IPS-18a (cell line): ENCODE results near the gene GFRA1.

Experiments used
- H3K27ac ChIP-seq: one replicate; pipeline ENCODE4 v1.5.1; 2013; ENCODE audit warnings: low read length
- H3K27me3 ChIP-seq: one replicate; pipeline ENCODE4 v1.6.1; 2013; ENCODE audit warnings: mild to moderate bottlenecking, low read length; ENCODE audit not compliant: control insufficient read depth, insufficient read depth
- H3K36me3 ChIP-seq: one replicate; pipeline ENCODE4 v1.6.1; 2013; ENCODE audit warnings: low read depth, low read length; ENCODE audit not compliant: control insufficient read depth
- H3K4me1 ChIP-seq: one replicate; pipeline ENCODE4 v1.6.1; 2013; ENCODE audit warnings: low read depth, low read length; ENCODE audit not compliant: control insufficient read depth
- H3K4me3 ChIP-seq: one replicate; pipeline ENCODE4 v1.5.1; 2013; ENCODE audit warnings: low read length
- H3K9ac ChIP-seq: one replicate; pipeline ENCODE4 v1.6.1; 2013; ENCODE audit warnings: mild to moderate bottlenecking, low read length, moderate library complexity
- H3K9me3 ChIP-seq: one replicate; pipeline ENCODE4 v1.6.1; 2013; ENCODE audit warnings: low read depth, low read length; ENCODE audit not compliant: control insufficient read depth

GFRA1 gene

DNA sequence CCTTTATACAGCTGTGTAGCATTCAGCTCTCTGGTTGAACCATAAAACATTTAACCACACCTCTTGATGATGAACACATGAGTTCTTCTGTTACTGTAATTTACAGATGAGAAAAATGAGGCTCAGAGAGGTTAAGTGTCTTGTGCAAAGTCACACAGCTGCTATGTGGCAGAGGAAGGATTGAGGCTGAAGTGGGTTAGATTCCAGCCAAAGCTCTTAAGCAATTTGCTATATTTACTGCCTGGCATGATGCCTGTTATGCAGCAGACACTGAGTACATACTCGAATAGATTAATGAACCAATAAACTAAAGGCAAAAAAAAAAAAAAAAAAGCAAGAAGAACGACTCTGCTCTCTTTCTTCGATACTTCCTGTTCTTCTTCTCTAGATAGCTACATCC is 35.7 kb downstream of the GFRA1 start:
- Histone ChIP-seq H3K4me1 (no peaks in the 10 kb centered on the region), H3K27me3 (no peaks in the 10 kb centered on the region), H3K9me3 (no peaks in the 10 kb centered on the region), H3K9ac (no peak overlapping the region), H3K27ac (no peak overlapping the region), H3K36me3 (no peaks in the 10 kb centered on the region), H3K4me3 (no peak overlapping the region)

DNA sequence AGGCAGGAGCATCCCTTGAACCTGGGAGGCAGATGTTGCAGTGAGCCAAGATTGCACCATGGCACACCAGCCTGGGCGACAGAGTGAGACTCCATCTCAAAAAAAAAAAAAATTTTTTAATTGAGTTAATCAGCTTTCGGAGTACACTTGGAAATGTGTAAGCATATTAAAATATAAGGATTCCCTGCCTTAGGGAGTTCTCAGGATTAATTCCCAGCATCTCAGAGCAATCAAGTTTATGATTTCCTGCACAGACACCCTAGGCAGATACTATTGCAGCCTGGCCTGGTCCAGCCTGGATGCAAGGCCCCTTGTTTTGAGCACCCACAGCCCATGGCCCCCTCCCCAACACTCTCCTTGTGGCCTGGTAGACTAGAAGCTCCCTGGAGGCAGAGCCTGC is 39.8 kb downstream of the GFRA1 start:
- Histone ChIP-seq H3K27ac (no peak overlapping the region), H3K36me3 (no peaks in the 10 kb centered on the region), H3K27me3 (no peaks in the 10 kb centered on the region), H3K4me3 (no peak overlapping the region), H3K4me1 (no peaks in the 10 kb centered on the region), H3K9me3 (no peaks in the 10 kb centered on the region), H3K9ac (no peak overlapping the region)

DNA sequence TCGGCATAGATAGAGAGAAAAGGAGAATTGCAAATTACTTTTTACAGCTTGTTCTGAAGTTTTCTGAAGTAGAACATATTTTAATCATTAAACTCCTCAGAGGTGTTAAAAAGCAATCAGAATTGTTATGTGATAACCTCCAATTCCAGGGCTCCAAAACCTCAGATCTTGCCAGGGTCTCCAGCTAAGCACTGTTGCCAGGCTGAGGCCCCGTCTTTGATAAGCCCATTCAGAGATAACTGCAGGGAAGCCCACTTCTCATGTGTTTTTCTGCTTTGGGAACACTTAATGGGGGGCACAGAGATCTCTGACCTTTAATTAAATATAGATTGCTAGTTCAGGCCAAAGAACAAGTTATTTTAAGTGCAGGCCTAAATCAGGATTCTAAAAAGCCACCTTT is 40.4 kb downstream of the GFRA1 start:
- H3K4me3 ChIP-seq = no peak overlapping the region

DNA sequence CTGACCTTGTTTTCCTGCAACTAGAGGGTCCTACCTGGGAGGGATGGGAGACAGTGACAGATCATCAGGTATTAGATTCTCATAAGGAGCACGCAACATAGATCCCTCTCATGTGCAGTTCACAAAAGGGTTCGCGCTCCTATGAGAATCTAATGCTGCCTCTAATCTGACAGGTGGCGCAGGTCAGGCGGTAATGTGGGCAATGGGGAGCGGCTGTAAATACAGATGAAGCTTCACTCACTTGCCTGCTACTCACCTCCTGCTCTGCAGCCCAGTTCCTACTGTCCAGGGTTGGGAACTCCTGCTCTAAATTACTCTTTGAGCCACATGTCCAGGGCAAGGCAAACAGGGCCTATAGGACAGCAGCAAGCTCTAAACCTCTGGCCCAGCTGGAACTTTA is 46.2 kb downstream of the GFRA1 start:
- Histone ChIP-seq H3K27me3 (no peaks in the 10 kb centered on the region), H3K4me1 (no peaks in the 10 kb centered on the region), H3K9ac (no peak overlapping the region)

More for the DNA sequence above, 40.4 kb downstream of the GFRA1 start:
- Histone ChIP-seq H3K27ac (no peak overlapping the region), H3K4me1 (no peaks in the 10 kb centered on the region), H3K9ac (no peak overlapping the region), H3K27me3 (no peaks in the 10 kb centered on the region), H3K36me3 (no peaks in the 10 kb centered on the region), H3K9me3 (no peaks in the 10 kb centered on the region)

DNA sequence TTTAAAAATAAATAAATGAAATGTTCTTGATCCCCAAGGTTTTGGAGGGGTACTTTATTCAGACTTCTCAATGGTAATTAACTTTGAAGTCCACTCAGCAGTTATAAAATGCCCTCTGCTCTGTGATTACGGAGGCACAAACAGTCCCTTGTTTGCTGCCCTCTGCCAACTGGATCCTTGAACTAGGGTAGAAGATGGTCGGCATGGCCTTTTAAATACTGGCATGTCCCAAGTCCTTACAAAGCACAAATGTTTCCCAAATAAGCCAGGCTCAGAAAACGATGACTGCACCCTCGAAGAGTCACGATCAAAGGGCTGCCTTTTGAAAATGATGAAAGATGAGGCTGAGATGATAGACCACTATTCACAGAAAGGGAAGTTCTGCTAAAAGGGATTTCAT is 47.0 kb downstream of the GFRA1 start:
- Histone ChIP-seq H3K36me3 (no peaks in the 10 kb centered on the region), H3K27me3 (no peaks in the 10 kb centered on the region), H3K4me3 (no peak overlapping the region)

More for the DNA sequence above, 46.2 kb downstream of the GFRA1 start:
- Histone ChIP-seq H3K4me3 (no peak overlapping the region), H3K9me3 (no peaks in the 10 kb centered on the region), H3K36me3 (no peaks in the 10 kb centered on the region), H3K27ac (no peak overlapping the region)

DNA sequence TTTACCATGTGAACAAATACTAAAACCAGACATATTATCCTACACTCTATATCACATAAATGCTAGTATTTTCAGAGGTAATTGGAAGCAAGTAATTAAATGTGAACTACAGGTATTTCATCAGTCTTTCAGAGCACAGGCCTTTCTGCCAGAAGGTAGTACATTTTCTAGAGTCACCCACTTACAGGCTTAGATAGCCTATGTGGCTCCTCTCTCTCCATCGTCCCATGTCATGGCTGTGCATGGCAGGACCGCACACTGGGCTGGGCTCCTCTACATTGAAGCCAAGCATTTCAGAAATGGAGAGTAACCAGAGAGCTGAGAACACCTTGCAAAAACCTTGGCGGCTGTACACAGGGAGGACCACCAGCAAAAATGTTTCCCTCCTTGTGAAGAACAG is 49.7 kb downstream of the GFRA1 start:
- no peaks in the 10 kb centered on the region for H3K27me3 ChIP-seq
- H3K27ac ChIP-seq = no peak overlapping the region
- no peaks in the 10 kb centered on the region for H3K4me1 ChIP-seq
- H3K9ac ChIP-seq = no peak overlapping the region
- H3K36me3 ChIP-seq = no peaks in the 10 kb centered on the region
- no peaks in the 10 kb centered on the region for H3K9me3 ChIP-seq
- no peak overlapping the region for H3K4me3 ChIP-seq

More for the DNA sequence above, 47.0 kb downstream of the GFRA1 start:
- Histone ChIP-seq H3K27ac (no peak overlapping the region), H3K4me1 (no peaks in the 10 kb centered on the region), H3K9ac (no peak overlapping the region), H3K9me3 (no peaks in the 10 kb centered on the region)

DNA sequence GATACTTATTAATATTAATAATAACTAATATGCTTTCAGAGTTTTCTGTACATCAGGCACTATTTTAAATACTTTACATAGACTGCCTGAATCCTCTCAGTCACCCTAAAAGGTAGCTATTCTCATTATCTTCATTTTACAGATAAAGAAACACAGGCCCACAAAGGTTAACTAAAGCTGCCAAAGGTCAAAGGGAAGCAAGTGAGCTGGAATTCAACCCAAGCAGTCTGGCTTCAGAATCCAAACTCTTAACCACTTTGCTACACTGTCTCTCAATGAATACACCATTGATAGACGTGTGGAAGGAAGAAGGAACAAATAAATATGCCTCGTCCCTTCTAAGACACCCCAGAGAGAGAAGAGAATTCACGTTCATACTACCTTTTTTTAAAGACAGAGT is 52.0 kb downstream of the GFRA1 start:
- no peaks in the 10 kb centered on the region for H3K36me3 ChIP-seq
- H3K4me1 ChIP-seq = no peaks in the 10 kb centered on the region
- H3K4me3 ChIP-seq = no peak overlapping the region
- no peaks in the 10 kb centered on the region for H3K27me3 ChIP-seq
- no peak overlapping the region for H3K9ac ChIP-seq
- no peaks in the 10 kb centered on the region for H3K9me3 ChIP-seq
- no peak overlapping the region for H3K27ac ChIP-seq

DNA sequence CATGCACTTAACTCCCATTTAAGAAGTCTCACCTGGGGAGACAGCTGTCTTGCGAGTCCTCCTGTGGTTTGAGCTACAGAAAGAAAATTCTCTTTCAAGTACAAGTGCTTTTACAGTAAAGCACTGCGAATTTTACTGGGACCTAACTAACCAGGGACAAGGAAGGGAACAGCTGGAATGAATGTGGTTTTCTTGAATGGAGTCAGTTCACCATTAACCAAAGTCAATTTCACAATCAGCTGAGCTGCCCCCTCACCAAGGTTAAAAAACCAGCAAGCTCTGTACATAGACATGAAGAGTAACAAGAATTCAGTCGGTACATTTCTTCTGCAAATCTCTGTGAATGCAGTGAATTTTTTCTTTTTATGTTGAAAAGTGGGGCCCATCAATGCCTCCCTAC is 56.3 kb downstream of the GFRA1 start:
- H3K9me3 ChIP-seq = no peaks in the 10 kb centered on the region
- no peak overlapping the region for H3K4me3 ChIP-seq
- no peaks in the 10 kb centered on the region for H3K27me3 ChIP-seq
- no peak overlapping the region for H3K27ac ChIP-seq
- no peak overlapping the region for H3K9ac ChIP-seq
- H3K36me3 ChIP-seq = no peaks in the 10 kb centered on the region
- H3K4me1 ChIP-seq = no peaks in the 10 kb centered on the region

DNA sequence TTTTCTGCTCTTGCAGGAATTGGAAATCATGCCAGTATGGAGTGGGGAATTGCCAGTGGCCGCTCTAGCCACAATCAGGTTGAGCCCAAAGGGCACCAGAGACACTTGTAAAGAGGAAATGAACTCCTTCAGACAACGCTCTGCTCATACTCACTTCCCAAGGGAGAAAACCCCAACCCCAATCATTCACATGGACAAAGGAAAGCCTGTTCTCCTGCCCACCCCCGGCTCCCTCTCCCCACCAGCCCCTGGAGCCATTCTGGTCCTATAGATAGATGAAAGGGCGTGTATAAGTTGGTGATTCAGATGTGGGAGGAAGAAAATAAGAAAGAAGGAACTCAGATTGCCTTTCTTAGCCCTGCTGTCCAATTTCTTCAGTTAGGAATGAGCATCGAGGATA is 57.4 kb downstream of the GFRA1 start:
- Histone ChIP-seq H3K4me3 (no peak overlapping the region), H3K9me3 (no peaks in the 10 kb centered on the region), H3K27me3 (no peaks in the 10 kb centered on the region), H3K36me3 (no peaks in the 10 kb centered on the region), H3K9ac (no peak overlapping the region), H3K27ac (no peak overlapping the region), H3K4me1 (no peaks in the 10 kb centered on the region)

DNA sequence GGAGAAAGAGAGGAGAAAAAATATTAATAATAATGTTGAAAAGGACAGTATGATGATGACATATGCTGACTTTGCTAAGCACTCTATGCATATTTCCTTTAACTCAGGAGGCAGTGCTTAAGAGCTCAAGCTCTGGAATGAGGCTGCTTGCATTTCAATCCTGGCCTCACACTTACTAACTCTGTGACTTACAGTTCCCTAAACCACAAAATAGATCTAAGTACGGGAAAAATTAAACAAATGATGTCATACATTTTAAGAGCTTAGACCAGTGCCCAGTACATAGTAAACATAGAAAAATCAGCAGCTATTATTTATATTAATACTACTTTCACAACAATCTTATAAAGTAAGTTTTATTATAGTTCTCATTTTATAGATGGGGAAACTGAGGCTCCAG is 61.3 kb downstream of the GFRA1 start:
- no peaks in the 10 kb centered on the region for H3K4me1 ChIP-seq
- H3K36me3 ChIP-seq = no peaks in the 10 kb centered on the region
- no peak overlapping the region for H3K4me3 ChIP-seq
- no peaks in the 10 kb centered on the region for H3K9me3 ChIP-seq
- H3K27ac ChIP-seq = no peak overlapping the region
- H3K27me3 ChIP-seq = no peaks in the 10 kb centered on the region
- no peak overlapping the region for H3K9ac ChIP-seq

DNA sequence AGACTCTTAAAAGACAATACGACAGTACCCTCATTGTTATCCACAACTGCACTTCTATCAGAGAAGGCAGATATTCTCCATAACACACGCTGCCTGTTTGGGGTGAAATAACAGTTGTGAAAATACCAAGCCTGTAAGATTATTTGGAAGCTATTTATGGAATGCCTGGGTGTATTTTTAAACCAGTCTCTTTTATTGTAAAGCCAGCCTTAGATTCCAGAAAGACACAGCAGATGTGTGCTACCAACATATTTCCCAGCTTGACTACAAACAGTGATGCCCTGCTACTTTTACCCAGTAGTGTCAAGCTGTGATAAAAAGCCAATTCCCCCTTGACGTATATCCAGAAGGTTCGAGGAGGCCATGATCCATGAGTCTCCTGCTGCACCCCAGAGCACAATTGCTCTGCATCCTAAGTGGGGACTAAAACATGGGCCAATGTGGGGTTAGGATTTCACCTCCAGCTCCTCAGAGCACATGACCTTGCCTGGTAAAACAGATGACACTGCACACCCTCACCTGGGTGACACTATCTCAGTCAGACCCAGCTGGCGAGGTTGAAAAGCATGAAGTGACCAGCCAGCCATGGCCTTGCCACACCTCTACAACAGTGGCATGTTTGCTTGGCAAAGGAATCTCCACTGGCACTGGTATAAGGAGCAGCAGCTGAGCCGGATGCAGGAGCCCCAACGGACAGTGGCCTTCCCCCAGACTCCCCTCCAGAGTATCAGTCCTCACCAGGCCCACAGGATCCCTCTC is 62.2 kb downstream of the GFRA1 start:
- Histone ChIP-seq H3K27ac (no peak overlapping the region), H3K9ac (no peak overlapping the region), H3K9me3 (no peaks in the 10 kb centered on the region), H3K4me1 (no peaks in the 10 kb centered on the region), H3K4me3 (no peak overlapping the region), H3K27me3 (no peaks in the 10 kb centered on the region), H3K36me3 (no peaks in the 10 kb centered on the region)

DNA sequence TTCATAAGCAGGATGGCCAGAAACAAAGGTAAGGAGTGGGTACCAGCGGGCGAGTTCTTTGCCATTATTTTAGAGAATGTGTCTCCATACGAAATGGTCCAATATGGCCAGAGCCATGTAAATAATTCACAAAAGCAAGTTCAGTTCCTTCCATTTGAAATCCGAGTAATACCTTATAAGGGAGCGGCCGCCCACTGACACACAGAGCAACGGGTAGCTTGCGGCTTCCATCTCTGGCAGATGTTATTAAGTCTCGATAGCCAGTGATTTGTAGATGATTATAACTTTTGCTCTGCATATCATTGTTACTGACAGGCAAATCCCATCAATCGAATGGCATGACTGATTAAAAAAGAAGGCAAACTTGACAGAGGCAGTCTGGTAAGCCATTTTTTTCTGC is 63.2 kb downstream of the GFRA1 start:
- Histone ChIP-seq H3K27ac (no peak overlapping the region), H3K4me1 (no peaks in the 10 kb centered on the region), H3K36me3 (no peaks in the 10 kb centered on the region), H3K27me3 (no peaks in the 10 kb centered on the region), H3K9me3 (no peaks in the 10 kb centered on the region), H3K4me3 (no peak overlapping the region), H3K9ac (no peak overlapping the region)
